ENCODE measurements around the gene UTS2.

UTS2 gene

GRCh38 chr1:7852804-7853683 lies at the start of gene UTS2:
Gene UTS2 (minus strand): TSS chr1:7853065. CDS start chr1:7853003, 62 bp downstream.
- DNase-seq: no peak

- no peak for DNase-seq
Measured at GRCh38 chr1:7899741-7900140, 46.9 kb upstream of the UTS2 start.

GRCh38 chr1:7898962-7899361 lies 46.1 kb upstream of the UTS2 start:
- no peak for DNase-seq

- no peak for DNase-seq
Measured at GRCh38 chr1:7896994-7897393, 44.1 kb upstream of the UTS2 start.

- DNase-seq: no peak
Measured at GRCh38 chr1:7893529-7894180, 40.8 kb upstream of the UTS2 start.

- DNase-seq: no peak
Measured at GRCh38 chr1:7891804-7892203, 38.9 kb upstream of the UTS2 start.

GRCh38 chr1:7890853-7891252 lies 38.0 kb upstream of the UTS2 start:
- DNase-seq: no peak

- no peak for DNase-seq
Measured at GRCh38 chr1:7888248-7889081, 35.6 kb upstream of the UTS2 start.

GRCh38 chr1:7886405-7886745 lies 33.5 kb upstream of the UTS2 start:
- no peak for DNase-seq

- DNase-seq: no peak
Measured at GRCh38 chr1:7885513-7886404, 32.9 kb upstream of the UTS2 start.

GRCh38 chr1:7884757-7885156 lies 31.9 kb upstream of the UTS2 start:
- DNase-seq: no peak

GRCh38 chr1:7879228-7879627 lies 26.4 kb upstream of the UTS2 start:
- no peak for DNase-seq

GRCh38 chr1:7878027-7878426 lies 25.2 kb upstream of the UTS2 start:
- DNase-seq: no peak

- no peak for DNase-seq
Measured at GRCh38 chr1:7873801-7874795, 21.2 kb upstream of the UTS2 start.

GRCh38 chr1:7871136-7871535 lies 18.3 kb upstream of the UTS2 start:
- no peak for DNase-seq

- DNase-seq: no peak
Measured at GRCh38 chr1:7869136-7869920, 16.5 kb upstream of the UTS2 start.

GRCh38 chr1:7868070-7868780 lies 15.4 kb upstream of the UTS2 start:
- no peak for DNase-seq

GRCh38 chr1:7865978-7866377 lies 13.1 kb upstream of the UTS2 start:
- DNase-seq: no peak

- no peak for DNase-seq
Measured at GRCh38 chr1:7863756-7864328, 11.0 kb upstream of the UTS2 start.
